Right cardiac atrium (tissue), 5 donors: Measurements from ENCODE around the gene CDH11. TPM values are rescaled to one million over a fixed set of nuclear protein-coding genes. Genes with fewer than 3 reads are reported as not detected.

ENCODE experiments used
- ATAC-seq, 2 donors: fragments of 200-7000 bp; cut with Tn5 transposase; one replicate each; pipeline versions ENCODE4 v1.8.0 to v1.9.1; 2020; ENCODE audit warnings: moderate library complexity in 2 of 2, mild to moderate bottlenecking in 1 of 2
- DNase-seq, 3 donors: peaks; one replicate each; pipeline ENCODE4 v3.0.0-alpha.2; 2020
- H3K27ac ChIP-seq: one replicate; pipeline ENCODE4 v1.5.1; 2013; ENCODE audit warnings: mild to moderate bottlenecking, low read length, control low read depth, moderate library complexity
- H3K27me3 ChIP-seq: one replicate; pipeline ENCODE4 v1.6.1; 2013; ENCODE audit not compliant: control insufficient read depth, insufficient read depth
- H3K4me1 ChIP-seq: one replicate; pipeline ENCODE4 v1.6.1; 2013; ENCODE audit warnings: low read length; ENCODE audit not compliant: control insufficient read depth, insufficient read depth
- H3K4me3 ChIP-seq: one replicate; pipeline ENCODE4 v1.5.1; 2013; ENCODE audit warnings: low read length, control low read depth
- H3K9me3 ChIP-seq: one replicate; pipeline ENCODE4 v1.6.1; 2013; ENCODE audit warnings: low read length; ENCODE audit not compliant: control insufficient read depth
- WGBS: extraction: QIAGEN DNeasy Blood & Tissue Kit; methylation state at CpG from one replicate; pipeline ENCODE4 v1.1.7; 2013; 5-methylcytosine and 5-hydroxymethylcytosine counted together
- intact Hi-C, 4 donors: fragments of 100-400 bp; cut with DNase I; formaldehyde crosslinking; loops; one replicate each; pipeline versions ENCODE4 v1.11.0 to v1.14.0; 2022 to 2023
- polyA plus RNA-seq: library from polyadenylated mRNA; stranded (reverse); fragments of 200-250 nt; gene quantifications from one replicate; pipeline ENCODE4 v1.2.3, GENCODE V29; 2013
- total RNA-seq, 4 donors: library from RNA; stranded (reverse); fragmentation: NEBNext Ultra II Directional; extraction: Animal tissue kit (Norgen Biotek cat#: 25700); gene quantifications; one replicate each; pipeline ENCODE4 v1.2.1, GENCODE V29; 2021
- donor health status: healthy with polysubstance abuse.
- donor health status: DM: no; HTN: yes; CAD: no.
- donor health status: DM: no; HTN: no; CAD: no.
- donor health status: DM: no; HTN: yes; CAD: no; lungs with severe emphysema.
- donor health status: DM: yes; HTN: yes; CAD: no.

CDH11 gene
- total and polyA plus RNA-seq, 5 donors = 2.2 to 36.9 (median 25.8) TPM

DNA sequence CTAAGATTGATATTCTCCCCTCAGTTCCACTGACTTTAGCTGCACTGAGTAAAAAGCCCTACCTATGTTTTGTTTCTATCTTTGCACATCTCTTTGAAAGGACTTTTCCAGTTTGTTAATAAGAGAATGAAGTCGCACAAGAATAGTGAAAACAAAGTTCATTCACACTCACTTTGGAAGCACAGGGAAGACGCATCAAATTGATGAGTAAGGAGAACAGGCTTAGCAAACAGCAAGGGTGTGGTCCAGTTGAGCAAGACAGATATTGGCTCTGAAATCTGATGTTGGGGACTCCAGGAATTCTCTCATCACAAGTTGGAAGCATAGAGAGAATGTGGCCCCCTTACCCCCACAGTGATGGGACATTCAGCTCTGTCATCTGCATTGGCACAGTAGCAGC, 221.3 kb downstream of the CDH11 start:
- no peaks in the 10 kb centered on the region for H3K9me3 ChIP-seq
- no peak overlapping the region for H3K27ac ChIP-seq
- DNase-seq (no peak), ATAC-seq (no peak)
- no peaks in the 10 kb centered on the region for H3K4me1 ChIP-seq
- intact Hi-C loops = no loop called here
- no peaks in the 10 kb centered on the region for H3K27me3 ChIP-seq
- no peak overlapping the region for H3K4me3 ChIP-seq
- WGBS = 90% methylated on average over 2 of the region's 2 CpGs

DNA sequence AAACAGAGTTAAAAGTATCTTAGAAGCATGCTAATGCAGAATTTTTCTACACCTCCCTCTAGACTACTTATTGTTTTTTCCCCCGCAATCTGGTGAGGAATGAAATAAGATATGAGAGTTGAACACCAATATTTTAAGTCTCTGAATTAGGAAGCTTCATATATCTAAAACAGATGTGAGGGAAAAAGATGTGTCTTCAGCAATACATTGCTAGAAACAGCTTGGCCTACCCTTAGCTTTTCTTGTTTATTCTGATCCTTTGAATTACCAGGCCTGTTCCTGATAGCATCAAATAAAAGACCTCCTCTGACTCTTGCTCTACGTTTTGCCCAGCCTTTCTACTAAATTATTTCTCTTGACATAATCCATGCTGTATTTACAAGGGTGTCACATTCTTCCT, 221.8 kb downstream of the CDH11 start:
- H3K27ac ChIP-seq = no peak overlapping the region
- 55% methylated on average over 2 of the region's 2 CpGs for WGBS
- H3K9me3 ChIP-seq = no peaks in the 10 kb centered on the region
- no peak overlapping the region for H3K4me3 ChIP-seq
- intact Hi-C loops = no loop called here
- ATAC-seq (no peak), DNase-seq (no peak)
- no peaks in the 10 kb centered on the region for H3K27me3 ChIP-seq
- H3K4me1 ChIP-seq = no peaks in the 10 kb centered on the region

DNA sequence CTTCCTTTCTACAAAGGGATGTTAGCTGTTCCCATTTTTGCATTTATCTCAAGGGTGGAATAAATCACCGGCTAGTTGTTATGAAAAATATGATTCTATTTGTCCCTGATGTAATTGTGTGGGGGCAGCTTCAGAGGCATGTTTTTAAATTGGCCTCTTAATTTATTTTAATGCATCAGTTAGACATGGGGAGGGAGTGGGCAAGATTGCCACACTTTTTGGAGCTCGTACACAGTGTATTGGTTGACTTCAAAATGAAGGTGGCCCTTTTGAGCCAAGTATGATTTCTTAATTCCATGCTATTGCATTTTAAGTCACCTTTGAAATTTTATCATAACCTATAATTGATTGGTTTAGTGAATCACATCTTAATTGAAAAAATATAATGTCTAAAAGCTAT, 223.7 kb downstream of the CDH11 start:
- Histone ChIP-seq H3K4me3 (no peak overlapping the region), H3K4me1 (no peaks in the 10 kb centered on the region), H3K9me3 (no peaks in the 10 kb centered on the region), H3K27me3 (no peaks in the 10 kb centered on the region), H3K27ac (no peak overlapping the region)
- intact Hi-C loops = no loop called here
- WGBS = 72% methylated on average over 2 of the region's 2 CpGs
- ATAC-seq = no peak
- DNase-seq = no peak
